Activated T-helper 2 cell treated with anti-CD3 and anti-CD28 coated beads, Interferon-gamma antibody, Interleukin-2, Interleukin-4, amounts not matched to agents 10 μg/mL and 5 μg/mL and 100 μg/mL, durations not matched to agents 14 hours and 24 hours and 36 hours (primary cell): ENCODE measurements around the gene SERPINB8. TPM values are rescaled to one million over a fixed set of nuclear protein-coding genes. Genes with fewer than 3 reads are reported as not detected.
"Not testable (repeated sequence)": the region's sequence is repeated elsewhere in the genome, so short reads cannot be mapped to it uniquely, and the experiment has no call there.

Source experiments
- DNase-seq: peaks from one replicate; pipeline ENCODE4 v3.0.0; 2021; ENCODE audit warnings: low spot score
- H3K27ac Mint-ChIP-seq: one replicate; pipeline ENCODE4 v1.8.0; 2021; ENCODE audit warnings: mixed read lengths
- H3K27me3 Mint-ChIP-seq: one replicate; pipeline ENCODE4 v1.8.0; 2021; ENCODE audit warnings: low read depth, mixed read lengths
- H3K36me3 Mint-ChIP-seq: one replicate; pipeline ENCODE4 v1.8.0; 2021; ENCODE audit warnings: low read depth, mixed read lengths
- H3K4me1 Mint-ChIP-seq: one replicate; pipeline ENCODE4 v1.8.0; 2021; ENCODE audit warnings: low read depth, mixed read lengths
- H3K4me3 Mint-ChIP-seq: one replicate; pipeline ENCODE4 v1.8.0; 2021; ENCODE audit warnings: low read depth, mild to moderate bottlenecking, moderate library complexity, mixed read lengths
- H3K9me3 Mint-ChIP-seq: one replicate; pipeline ENCODE4 v1.8.0; 2021; ENCODE audit warnings: mixed read lengths
- intact Hi-C: fragments of 100-400 bp; cut with micrococcal nuclease; formaldehyde crosslinking; loops from one replicate; pipeline ENCODE4 v1.15.1; 2023
- total RNA-seq: library from RNA; stranded (reverse); gene quantifications from 2 replicates; pipeline ENCODE4 v1.2.3, GENCODE V29; 2022

The SERPINB8 gene
- 19.0 and 21.0 TPM in 2 replicates for total RNA-seq

DNA sequence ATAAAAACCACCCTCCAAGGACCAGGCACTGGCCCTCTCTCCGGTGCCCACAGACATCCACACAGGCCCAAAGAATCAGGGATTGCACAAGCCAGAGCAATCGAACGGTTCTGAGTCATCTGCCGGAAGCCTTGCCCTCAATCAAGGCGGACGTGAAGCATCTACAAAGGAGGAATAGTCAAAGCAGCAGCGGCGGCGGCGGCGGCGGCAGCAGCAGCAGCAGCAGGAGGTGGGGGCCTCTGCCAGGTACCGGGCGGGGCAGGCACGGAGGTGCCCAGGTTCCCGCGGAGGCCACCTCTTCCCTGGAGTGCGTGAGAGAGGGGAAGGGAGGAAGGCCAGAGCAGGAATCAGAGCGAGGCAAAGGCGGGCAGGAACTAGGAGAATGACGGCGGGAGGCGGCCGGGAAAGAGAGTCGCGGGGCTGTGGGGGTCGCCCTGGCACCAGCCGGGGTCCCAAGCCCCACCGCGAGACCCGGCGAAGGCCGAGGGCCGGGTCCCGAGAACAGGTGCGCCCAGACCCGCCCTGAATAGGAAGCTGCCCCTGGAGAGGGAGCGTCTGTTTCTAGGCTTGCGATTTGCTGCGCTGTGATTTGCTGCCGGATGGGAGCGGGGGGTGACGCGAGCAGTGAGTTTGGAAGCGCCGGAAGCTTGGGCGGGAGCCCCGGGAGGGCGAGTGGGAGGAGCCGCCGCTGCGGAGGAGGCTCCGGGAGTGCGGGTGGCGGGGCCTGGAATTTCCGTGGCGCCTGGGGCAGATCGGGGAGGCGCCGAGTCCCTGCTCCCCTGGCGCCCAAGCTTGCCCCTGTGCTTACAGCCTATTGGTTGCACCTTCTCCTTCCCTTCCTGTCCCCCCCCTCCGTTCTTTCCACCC lies at the start of gene SERPINB8:
Gene SERPINB8, plus strand, starts transcription at position 140 of the 867 bp plus-strand sequence. CDS start 8,228 bp downstream, outside the sequence.
- H3K27me3 Mint-ChIP-seq: no peaks in the 10 kb centered on the region

GRCh38 chr18:63922049-63922448 lies 47.8 kb upstream of the SERPINB8 start:
- H3K4me1 Mint-ChIP-seq: peaks cover 3% of the 10 kb centered on the region
- DNase-seq: no peak
- H3K27ac Mint-ChIP-seq: no peak overlapping the region
- H3K4me3 Mint-ChIP-seq: no peak overlapping the region
- intact Hi-C loops: no loop called here
- no peaks in the 10 kb centered on the region for H3K9me3 Mint-ChIP-seq
- peaks cover 21% of the 10 kb centered on the region for H3K27me3 Mint-ChIP-seq
- no peaks in the 10 kb centered on the region for H3K36me3 Mint-ChIP-seq

More for the DNA sequence above, at the start of gene SERPINB8:
- H3K9me3 Mint-ChIP-seq: no peaks in the 10 kb centered on the region
- intact Hi-C loops: loop anchor here (1.0 to 5.0 kb wide), 2 partner anchors 19 to 33 kb away; no protein-coding TSS in a partner anchor
- peaks cover 31% of the 10 kb centered on the region for H3K4me1 Mint-ChIP-seq
- peak within 1 kb of the TSS; percentile 91 for H3K27ac Mint-ChIP-seq
- DNase-seq: peak; percentile 71
- no peaks in the 10 kb centered on the region for H3K36me3 Mint-ChIP-seq
- peak within 1 kb of the TSS; percentile 90 for H3K4me3 Mint-ChIP-seq

DNA sequence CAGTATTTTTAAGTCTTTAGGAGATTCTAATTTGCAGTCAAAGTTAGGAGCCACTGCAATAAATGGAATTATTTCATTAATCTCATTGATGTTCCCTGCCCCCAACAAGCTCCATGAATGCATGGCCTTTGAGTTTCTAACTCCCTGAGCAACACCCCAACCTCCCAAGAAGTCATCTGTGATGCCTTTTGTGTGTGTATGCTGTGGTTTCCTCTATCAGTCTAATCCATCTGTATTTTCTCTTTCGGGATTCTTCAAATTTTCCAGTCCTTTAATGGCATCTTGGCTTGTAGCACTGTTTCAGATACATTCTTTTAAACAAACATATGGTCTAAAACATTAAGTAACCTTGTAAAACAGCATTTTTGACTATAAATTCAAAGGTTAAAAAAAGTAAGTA lies 45.3 kb upstream of the SERPINB8 start:
- no peak overlapping the region for H3K27ac Mint-ChIP-seq
- peaks cover 5% of the 10 kb centered on the region for H3K4me1 Mint-ChIP-seq
- H3K9me3 Mint-ChIP-seq: no peaks in the 10 kb centered on the region
- intact Hi-C loops: no loop called here
- DNase-seq: no peak
- no peak overlapping the region for H3K4me3 Mint-ChIP-seq
- no peaks in the 10 kb centered on the region for H3K36me3 Mint-ChIP-seq
- H3K27me3 Mint-ChIP-seq: peaks cover 23% of the 10 kb centered on the region

DNA sequence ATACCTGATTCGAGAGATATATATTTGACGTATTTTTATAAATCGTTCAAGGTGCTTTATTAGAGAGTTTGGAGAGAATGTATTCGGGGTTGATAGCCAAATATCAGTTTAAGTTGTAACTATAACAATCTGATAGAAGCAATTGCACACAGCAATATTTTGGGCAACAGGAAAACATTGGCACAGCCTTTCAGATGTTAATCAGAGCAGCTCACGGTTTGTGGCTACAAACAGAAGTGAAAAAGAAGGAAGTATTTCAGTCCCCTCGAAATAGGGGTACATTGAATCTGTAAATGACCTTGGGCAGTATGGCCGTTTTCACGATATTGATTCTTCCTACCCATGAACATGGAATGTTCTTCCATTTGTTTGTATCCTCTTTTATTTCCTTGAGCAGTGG lies 41.5 kb upstream of the SERPINB8 start:
- intact Hi-C loops: no loop called here
- Mint-ChIP-seq H3K9me3 (no peaks in the 10 kb centered on the region), H3K27me3 (peaks cover 29% of the 10 kb centered on the region), H3K4me3 (no peak overlapping the region), H3K4me1 (peaks cover 5% of the 10 kb centered on the region), H3K36me3 (no peaks in the 10 kb centered on the region), H3K27ac (no peak overlapping the region)
- no peak for DNase-seq

- intact Hi-C loops, DNase-seq, H3K4me3 Mint-ChIP-seq, H3K9me3 Mint-ChIP-seq, H3K4me1 Mint-ChIP-seq, H3K36me3 Mint-ChIP-seq, H3K27ac Mint-ChIP-seq: not testable (repeated sequence)
- peaks cover 28% of the 10 kb centered on the region for H3K27me3 Mint-ChIP-seq
These were observed 40.5 kb upstream of the SERPINB8 start for GRCh38 chr18:63929369-63929768.

DNA sequence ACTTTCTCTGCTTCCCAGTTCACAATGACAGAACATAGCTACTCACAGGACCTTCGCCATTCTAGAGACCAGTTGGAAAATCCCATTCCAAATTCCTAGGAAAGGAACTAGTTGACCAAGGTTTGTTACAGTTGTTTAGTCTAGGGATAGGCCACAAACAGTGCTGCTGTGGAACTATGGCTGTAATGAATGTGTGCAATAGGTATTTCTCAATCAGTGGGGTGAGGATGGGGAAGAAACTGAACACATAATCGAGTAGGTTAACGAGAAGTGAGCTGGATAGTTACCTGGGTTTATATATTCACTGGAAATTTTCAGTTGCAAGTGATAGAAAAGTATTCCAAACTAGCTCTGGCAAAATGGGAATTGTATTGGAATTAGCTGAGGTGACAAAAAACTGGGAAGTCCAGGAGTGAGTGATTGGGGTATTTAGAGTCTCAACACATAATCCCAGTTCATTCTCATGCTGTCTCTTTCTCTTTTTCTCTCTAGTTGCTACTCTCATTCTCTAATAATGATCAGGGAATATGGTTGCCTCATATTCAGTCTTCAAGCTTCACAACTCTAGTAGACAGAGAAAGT lies 39.0 kb upstream of the SERPINB8 start:
- no peak for DNase-seq
- H3K4me3 Mint-ChIP-seq: no peak overlapping the region
- H3K4me1 Mint-ChIP-seq: peaks cover 3% of the 10 kb centered on the region
- intact Hi-C loops: no loop called here
- H3K27me3 Mint-ChIP-seq: peaks cover 36% of the 10 kb centered on the region
- no peak overlapping the region for H3K27ac Mint-ChIP-seq
- H3K36me3 Mint-ChIP-seq: no peaks in the 10 kb centered on the region
- no peaks in the 10 kb centered on the region for H3K9me3 Mint-ChIP-seq

DNA sequence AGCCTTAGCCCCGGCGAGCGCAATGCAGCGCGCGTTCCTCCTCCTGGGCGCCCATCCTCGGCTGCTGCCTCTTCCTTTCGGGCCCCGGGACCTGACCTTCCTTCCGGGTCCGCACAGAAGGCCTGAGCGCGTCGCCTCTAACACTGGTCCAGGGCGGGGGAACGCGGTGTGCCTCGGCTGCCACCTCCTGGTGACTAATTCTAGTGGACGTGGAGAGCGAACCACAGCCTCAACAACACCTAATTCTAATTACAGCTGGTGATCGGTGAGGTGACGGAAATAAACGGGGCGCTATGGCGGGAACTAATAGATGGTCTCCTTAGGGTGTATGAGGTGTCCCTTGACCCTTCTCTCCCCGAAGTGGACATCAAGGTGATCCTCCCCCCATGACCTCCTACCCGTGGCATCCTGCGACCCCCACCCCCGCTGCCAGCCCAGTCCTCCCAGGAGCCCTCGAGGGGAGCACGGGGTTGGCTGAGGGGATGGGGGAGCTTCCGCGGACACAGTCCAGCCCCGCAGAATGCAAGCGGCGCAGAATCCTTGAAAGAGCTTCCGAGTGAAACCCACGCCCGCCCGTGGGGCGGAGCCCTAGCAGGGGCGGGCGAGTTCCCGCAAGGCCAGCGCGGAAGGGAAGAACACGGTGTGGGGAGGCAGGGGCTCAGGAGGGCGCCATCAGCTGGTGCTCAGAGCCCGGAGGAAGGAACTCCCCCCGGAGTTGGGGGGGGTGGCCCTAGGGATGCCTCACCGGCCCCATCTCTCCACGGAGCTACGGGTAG lies 33.5 kb upstream of the SERPINB8 start:
- Mint-ChIP-seq H3K27ac (no peak overlapping the region), H3K9me3 (no peaks in the 10 kb centered on the region), H3K4me1 (peaks cover 3% of the 10 kb centered on the region), H3K27me3 (peaks cover 16% of the 10 kb centered on the region), H3K4me3 (peak overlapping the region; percentile 73), H3K36me3 (no peaks in the 10 kb centered on the region)
- intact Hi-C loops: loop anchor here (1.0 to 5.0 kb wide), 5 partner anchors 13 to 419 kb away; partner anchors contain the start of genes HMSD, SERPINB2 and SERPINB8
- DNase-seq: peak; percentile 59

DNA sequence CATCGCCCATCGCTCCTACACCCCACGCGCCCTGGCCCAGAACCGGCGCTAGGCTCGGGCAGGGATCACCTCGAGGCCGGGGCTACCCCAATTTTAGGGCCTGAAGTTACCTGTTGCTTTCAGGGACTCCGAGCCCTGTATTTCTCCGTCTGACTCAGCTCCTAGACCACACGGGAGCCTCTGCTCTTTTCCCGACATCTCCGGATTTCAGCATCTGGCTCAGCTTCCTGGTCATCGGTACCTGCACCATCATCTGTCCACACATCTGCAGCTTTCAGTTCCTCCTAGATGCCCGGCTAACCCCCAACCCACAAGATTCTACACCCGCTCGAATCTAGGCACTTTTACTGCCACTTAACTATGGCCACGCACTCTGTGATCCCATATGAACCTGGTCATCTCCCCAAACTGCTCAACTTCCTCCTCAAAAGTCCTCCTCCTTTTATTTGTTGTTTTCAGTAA lies 32.9 kb upstream of the SERPINB8 start:
- Mint-ChIP-seq H3K27me3 (peaks cover 21% of the 10 kb centered on the region), H3K4me3 (no peak overlapping the region), H3K4me1 (peaks cover 3% of the 10 kb centered on the region), H3K9me3 (no peaks in the 10 kb centered on the region), H3K36me3 (no peaks in the 10 kb centered on the region), H3K27ac (no peak overlapping the region)
- no peak for DNase-seq
- intact Hi-C loops: loop anchor here (1.0 to 5.0 kb wide), 5 partner anchors 12 to 420 kb away; partner anchors contain the start of genes HMSD, SERPINB2 and SERPINB8

GRCh38 chr18:63940008-63940407 lies 29.9 kb upstream of the SERPINB8 start:
- Mint-ChIP-seq H3K27ac (no peak overlapping the region), H3K36me3 (no peaks in the 10 kb centered on the region), H3K27me3 (peaks cover 32% of the 10 kb centered on the region), H3K9me3 (no peaks in the 10 kb centered on the region), H3K4me1 (peaks cover 3% of the 10 kb centered on the region), H3K4me3 (no peak overlapping the region)
- intact Hi-C loops: no loop called here
- DNase-seq: no peak

DNA sequence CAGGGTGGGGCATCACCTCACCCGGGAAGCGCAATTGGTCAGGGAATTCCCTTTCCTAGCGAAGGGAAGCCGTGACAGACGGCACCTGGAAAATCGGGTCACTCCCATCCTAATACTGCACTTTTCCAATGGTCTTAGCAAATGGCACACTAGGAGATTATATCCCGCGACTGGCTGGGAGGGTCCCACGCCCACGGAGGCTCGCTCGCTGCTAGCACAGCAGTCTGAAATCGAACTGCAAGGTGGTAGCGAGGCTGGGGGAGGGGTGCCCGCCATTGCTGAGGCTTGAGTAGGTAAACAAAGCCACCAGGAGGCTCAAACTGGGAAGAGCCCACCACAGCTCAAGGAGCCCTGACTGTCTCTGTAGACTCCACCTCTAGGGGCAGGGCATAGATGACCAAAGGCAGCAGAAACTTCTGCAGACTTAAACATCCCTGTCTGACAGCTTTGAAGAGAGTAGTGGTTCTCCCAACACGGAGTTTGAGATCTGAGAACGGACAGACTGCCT lies 29.3 kb upstream of the SERPINB8 start:
- H3K36me3 Mint-ChIP-seq, H3K4me1 Mint-ChIP-seq, H3K9me3 Mint-ChIP-seq, H3K4me3 Mint-ChIP-seq, intact Hi-C loops, H3K27ac Mint-ChIP-seq, DNase-seq: not testable (repeated sequence)
- peaks cover 28% of the 10 kb centered on the region for H3K27me3 Mint-ChIP-seq

- Mint-ChIP-seq H3K4me1 (peaks cover 32% of the 10 kb centered on the region), H3K4me3 (no peak overlapping the region), H3K9me3 (peaks cover 6% of the 10 kb centered on the region), H3K27ac (no peak overlapping the region), H3K36me3 (peaks cover 7% of the 10 kb centered on the region), H3K27me3 (peaks cover 20% of the 10 kb centered on the region)
- no peak for DNase-seq
- intact Hi-C loops: no loop called here
These were observed 22.7 kb upstream of the SERPINB8 start for GRCh38 chr18:63947051-63947790.
